Keratinocyte (primary cell): ENCODE results near the gene ELF4. TPM values are rescaled to one million over a fixed set of nuclear protein-coding genes. Genes with fewer than 3 reads are reported as not detected.
A peak's percentile ranks its signal among the peaks of the same experiment; 100 is the strongest.

ENCODE experiments used
- DNase-seq: peaks from one replicate; pipeline ENCODE4 v3.0.0-alpha.2; 2011; ENCODE audit warnings: low read depth, missing footprints, low spot score
- FAIRE-seq: peaks from 2 replicates; lab custom pipeline; 2011; peaks lifted over from hg19 to GRCh38; lab: Jason Lieb, UNC
- H2AFZ ChIP-seq: 2 replicates; pipeline ENCODE4 v1.6.0; 2012; ENCODE audit warnings: low read length, control low read depth, inconsistent platforms; ENCODE audit not compliant: control insufficient read depth
- H3K27ac ChIP-seq: 2 replicates; pipeline ENCODE4 v1.5.1; 2011; ENCODE audit warnings: low read length; ENCODE audit not compliant: control insufficient read depth, insufficient read depth
- H3K27me3 ChIP-seq: 3 replicates; pipeline ENCODE4 v1.6.0; 2011; ENCODE audit warnings: low read length; ENCODE audit not compliant: control insufficient read depth, insufficient read depth; ENCODE audit errors: extremely low read depth
- H3K36me3 ChIP-seq, 2 experiments: 2 replicates in 1 of 2; 3 replicates in 1 of 2; pipeline ENCODE4 v1.5.1; 2011; ENCODE audit warnings: low read length in 2 of 2, mild to moderate bottlenecking in 1 of 2; ENCODE audit not compliant: control insufficient read depth in 2 of 2, insufficient read depth in 2 of 2; ENCODE audit errors: extremely low read depth in 1 of 2
- H3K4me1 ChIP-seq: 3 replicates; pipeline ENCODE4 v1.5.1; 2011; ENCODE audit warnings: low read length; ENCODE audit not compliant: control insufficient read depth, insufficient read depth; ENCODE audit errors: extremely low read depth
- H3K4me2 ChIP-seq: 3 replicates; pipeline ENCODE4 v1.6.0; 2011; ENCODE audit warnings: low read depth, low read length; ENCODE audit not compliant: control insufficient read depth, insufficient read depth; ENCODE audit errors: extremely low read depth
- H3K4me3 ChIP-seq, 3 experiments: fragments of 200-600 bp in 1 of 3; sonication (generic) in 1 of 3; 2 replicates in 2 of 3; 3 replicates in 1 of 3; pipeline ENCODE4 v1.5.1; 2011 to 2016; ENCODE audit warnings: low read length in 3 of 3, mild to moderate bottlenecking in 3 of 3, control low read depth in 2 of 3, inconsistent platforms in 1 of 3, low read depth in 1 of 3, mixed read lengths in 1 of 3, mixed run types in 1 of 3, moderate library complexity in 1 of 3; ENCODE audit not compliant: control insufficient read depth in 2 of 3, insufficient read depth in 2 of 3; ENCODE audit errors: extremely low read depth in 1 of 3
- H3K79me2 ChIP-seq: 2 replicates; pipeline ENCODE4 v1.6.0; 2012; ENCODE audit warnings: low read length; ENCODE audit not compliant: control insufficient read depth, insufficient read depth
- H3K9ac ChIP-seq: 3 replicates; pipeline ENCODE4 v1.6.0; 2011; ENCODE audit warnings: low read length; ENCODE audit not compliant: control insufficient read depth, insufficient read depth; ENCODE audit errors: extremely low read depth
- H3K9me1 ChIP-seq: 3 replicates; pipeline ENCODE4 v1.6.0; 2011; ENCODE audit warnings: low read length; ENCODE audit not compliant: control insufficient read depth, insufficient read depth; ENCODE audit errors: extremely low read depth
- H3K9me3 ChIP-seq: 2 replicates; pipeline ENCODE4 v1.5.1; 2012; ENCODE audit warnings: low read depth, low read length; ENCODE audit not compliant: control insufficient read depth
- H4K20me1 ChIP-seq: 3 replicates; pipeline ENCODE4 v1.6.0; 2011; ENCODE audit warnings: low read length; ENCODE audit not compliant: control insufficient read depth, insufficient read depth; ENCODE audit errors: extremely low read depth
- CTCF ChIP-seq, 3 experiments: IDR thresholded peaks in 1 of 3; conservative IDR thresholded peaks in 1 of 3; optimal IDR thresholded peaks in 1 of 3; 2 replicates in 2 of 3; 3 replicates in 1 of 3; pipeline versions ENCODE3 to v1.5.1; 2011; ENCODE audit warnings: low read length in 3 of 3, mild to moderate bottlenecking in 3 of 3, moderate library complexity in 2 of 3, control low read depth in 1 of 3, inconsistent platforms in 1 of 3; ENCODE audit not compliant: insufficient read depth in 2 of 3; ENCODE audit errors: extremely low read depth in 1 of 3
- EZH2 ChIP-seq: IDR thresholded peaks from one replicate; pipeline ENCODE4 v1.6.1; 2012; ENCODE audit warnings: inconsistent platforms, mild to moderate bottlenecking, low read length, moderate library complexity
- dilution Hi-C: fragments of 300-500 bp; cut with MboI; formaldehyde crosslinking; loops from one replicate; pipeline ENCODE4 v1.7.0; 2020; ENCODE audit warnings: low sequenced_read_pairs; ENCODE audit not compliant: extremely low pct_ligation_motif_present
- polyA minus RNA-seq, 3 experiments: library from RNA; depleted of rRNA, polyadenylated mRNA; stranded (reverse); fragments of >200 nt; gene quantifications; 1 replicate in 1 of 3; 2 replicates in 1 of 3; 3 replicates in 1 of 3; pipeline ENCODE4 v1.2.3, GENCODE V29; 2011
- polyA plus RNA-seq, 5 experiments: library from polyadenylated mRNA; depleted of rRNA in 3 of 5; stranded (reverse) in 3 of 5; stranded (forward) in 1 of 5; unstranded in 1 of 5; fragments of >200 nt; gene quantifications; 1 replicate in 1 of 5; 2 replicates in 3 of 5; 3 replicates in 1 of 5; pipeline versions ENCODE4 v1.2.1 to v1.2.3, GENCODE V29; 2011 to 2012; ENCODE audit warnings: missing spikeins in 2 of 5, low read depth in 1 of 5, low replicate concordance in 1 of 5

Gene ELF4
- 13.7 to 25.6 TPM (median 17.6 TPM) in 3 replicates for polyA plus RNA-seq
- polyA plus RNA-seq (2011; ENCODE audit: low read depth), result 7.0 TPM
- polyA plus RNA-seq (2011; cell fraction: cytosol; rRNA removed), result 23.9 and 24.1 TPM in 2 replicates
- 22.7 and 22.9 TPM in 2 replicates for polyA plus RNA-seq (2011; cell fraction: nucleus; rRNA removed)
- polyA plus RNA-seq (2012; ENCODE audit: low replicate concordance), result 10.3 and 21.4 TPM in 2 replicates
- 25.5 to 69.4 TPM (median 32.9 TPM) in 3 replicates for polyA minus RNA-seq
- 24.9 TPM for polyA minus RNA-seq (2011; cell fraction: cytosol; rRNA and poly(A)+ RNA removed)
- polyA minus RNA-seq (2011; cell fraction: nucleus; rRNA and poly(A)+ RNA removed), result 15.6 and 23.7 TPM in 2 replicates

- H3K4me1 ChIP-seq, result peaks cover 32% of the 10 kb centered on the region
Measured at GRCh38 chrX:130110379-130111219, at the start of gene ELF4. Gene ELF4, minus strand, starts transcription at chrX:130110497. Its CDS starts 29,167 bp downstream, at chrX:130081330.

GRCh38 chrX:130159776-130160175 lies 49.5 kb upstream of the ELF4 start:
- no peak overlapping the region for H3K27ac ChIP-seq
- H2AFZ ChIP-seq, result no peak overlapping the region
- FAIRE-seq (no peak), DNase-seq (no peak)
- H4K20me1 ChIP-seq, result no peaks in the 10 kb centered on the region
- H3K4me1 ChIP-seq, result peaks cover 8% of the 10 kb centered on the region
- no peak overlapping the region for H3K9ac ChIP-seq
- no peaks in the 10 kb centered on the region for H3K9me3 ChIP-seq
- H3K27me3 ChIP-seq, result no peaks in the 10 kb centered on the region
- no peak for TF ChIP-seq CTCF (optimal IDR thresholded peaks at IDR 0.05 in 1 of 3, IDR thresholded peaks at IDR 0.05 in 1 of 3, conservative IDR thresholded peaks at IDR 0.05 in 1 of 3; ENCODE audit: extremely low read depth in 1 of 3, insufficient read depth in 2 of 3, low read length in 3 of 3)
- TF ChIP-seq EZH2, result no peak
- H3K36me3 ChIP-seq, result no peaks in the 10 kb centered on the region
- H3K4me3 ChIP-seq, result no peak overlapping the region
- H3K4me2 ChIP-seq, result no peak overlapping the region
- H3K9me1 ChIP-seq, result no peaks in the 10 kb centered on the region
- peaks cover 17% of the 10 kb centered on the region for H3K79me2 ChIP-seq
- dilution Hi-C loops, result loop anchor here (10.0 kb wide), 1 partner anchor 55 kb away; no protein-coding TSS in a partner anchor

More at GRCh38 chrX:130110379-130111219, at the start of gene ELF4:
- peak within 1 kb of the TSS; percentile 52 to 73 (median 63) for H3K4me3 ChIP-seq
- no peaks in the 10 kb centered on the region for H3K27me3 ChIP-seq
- FAIRE-seq (no peak), DNase-seq (no peak)
- H3K9ac ChIP-seq, result peak within 1 kb of the TSS; percentile 85
- no peaks in the 10 kb centered on the region for H3K9me3 ChIP-seq
- H3K36me3 ChIP-seq, result peaks cover 0 to 1% of the 10 kb centered on the region in 2 experiments
- peaks cover 6% of the 10 kb centered on the region for H4K20me1 ChIP-seq
- TF ChIP-seq EZH2 (no peak), CTCF (optimal IDR thresholded peaks at IDR 0.05 in 1 of 3, IDR thresholded peaks at IDR 0.05 in 1 of 3, conservative IDR thresholded peaks at IDR 0.05 in 1 of 3; ENCODE audit: extremely low read depth in 1 of 3, insufficient read depth in 2 of 3, low read length in 3 of 3) (peak in 1 of 3 experiments; percentile 9)
- peaks cover 39% of the 10 kb centered on the region for H3K79me2 ChIP-seq
- no peaks in the 10 kb centered on the region for H3K9me1 ChIP-seq
- H3K27ac ChIP-seq, result peak within 1 kb of the TSS; percentile 76
- dilution Hi-C loops, result no loop called here
- H2AFZ ChIP-seq, result no peak within 1 kb of the TSS
- H3K4me2 ChIP-seq, result peak within 1 kb of the TSS; percentile 84
